Measurements from ENCODE around the gene FBXL14.

DNA sequence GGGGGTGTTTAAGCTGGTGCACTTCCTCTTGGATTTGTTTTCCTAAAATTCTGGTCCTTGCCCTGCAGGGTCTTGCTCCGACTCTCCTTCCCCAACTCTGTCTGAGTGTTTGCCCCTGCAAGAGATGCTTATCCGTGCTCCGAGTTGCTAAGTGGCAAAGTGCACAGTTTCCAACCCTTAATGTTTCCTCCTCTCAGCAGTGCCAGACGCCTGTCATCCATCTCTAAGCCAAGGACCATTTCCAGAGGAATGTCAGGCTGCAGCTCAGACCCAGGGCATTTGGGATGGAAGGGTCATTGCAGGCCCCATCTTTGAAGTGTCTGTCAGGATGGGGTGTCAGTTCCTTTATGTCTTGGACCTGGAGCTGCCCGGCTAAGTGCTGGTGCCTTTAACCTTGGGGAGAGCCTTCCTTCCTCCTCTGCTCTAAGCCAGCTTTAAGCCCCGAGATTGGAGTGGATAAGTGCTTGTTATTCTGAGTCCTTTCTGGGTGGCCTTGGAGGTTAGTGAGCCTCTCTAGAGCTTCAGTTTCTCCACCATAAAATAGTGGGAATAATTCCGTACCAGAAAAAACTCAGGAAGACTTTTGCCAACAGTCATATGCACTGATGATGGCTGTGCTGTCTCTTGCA is 49.6 kb upstream of the FBXL14 start:
- TF ChIP-seq POLR2AphosphoS5 (IDR thresholded peaks at IDR 0.05; ENCODE audit: low read depth, low read length) (no peak), POLR2A (IDR thresholded peaks at IDR 0.05; ENCODE audit: low read depth, low read length) (no peak), TAF1 (IDR thresholded peaks at IDR 0.05; ENCODE audit: low read depth, low read length) (no peak)

Data from GM12891 (cell line).